Psoas muscle (tissue), 8 donors: ENCODE data around the gene HUNK. TPM values are rescaled to one million over a fixed set of nuclear protein-coding genes. Genes with fewer than 3 reads are reported as not detected.

Experiments used
- ATAC-seq, 4 donors: fragments of 200-7000 bp; cut with Tn5 transposase; one replicate each; pipeline ENCODE4 v1.9.1; 2020; ENCODE audit warnings: moderate library complexity in 3 of 4, mild to moderate bottlenecking in 2 of 4
- DNase-seq, 2 donors: peaks; one replicate each; pipeline ENCODE4 v3.0.0-alpha.2; 2020
- H3K27ac ChIP-seq: fragments of 200-600 bp; one replicate; pipeline ENCODE4 v1.8.0; 2022
- H3K27me3 ChIP-seq, 3 donors: fragments of 200-600 bp in 1 of 3; one replicate each; pipeline versions ENCODE4 v1.6.1 to v1.8.0; 2013 to 2022; ENCODE audit warnings: low read length in 2 of 3, mild to moderate bottlenecking in 2 of 3, moderate library complexity in 1 of 3; ENCODE audit not compliant: insufficient read depth in 3 of 3
- H3K36me3 ChIP-seq, 2 donors: fragments of 200-600 bp in 1 of 2; one replicate each; pipeline versions ENCODE4 v1.6.1 to v1.8.0; 2013 to 2022; ENCODE audit warnings: low read depth in 1 of 2, mild to moderate bottlenecking in 1 of 2, moderate library complexity in 1 of 2; ENCODE audit not compliant: insufficient read depth in 1 of 2
- H3K4me1 ChIP-seq: fragments of 200-600 bp; one replicate; pipeline ENCODE4 v1.8.0; 2022
- H3K4me3 ChIP-seq: fragments of 200-600 bp; one replicate; pipeline ENCODE4 v1.8.0; 2022; ENCODE audit warnings: mild to moderate bottlenecking
- H3K9me3 ChIP-seq: fragments of 200-600 bp; one replicate; pipeline ENCODE4 v1.8.0; 2022
- WGBS, 3 donors: extraction: QIAGEN DNeasy Blood & Tissue Kit; methylation state at CpG; one replicate each; pipeline versions ENCODE4 v1.1.6 to v1.1.7; 2013; 5-methylcytosine and 5-hydroxymethylcytosine counted together
- intact Hi-C, 2 donors: fragments of 100-400 bp; cut with DNase I; formaldehyde crosslinking; loops; one replicate each; pipeline versions ENCODE4 v1.11.0 to v1.14.2; 2022
- polyA plus RNA-seq, 3 donors: library from polyadenylated mRNA; stranded (reverse); fragments of 200-250 nt; gene quantifications; one replicate each; pipeline ENCODE4 v1.2.3, GENCODE V29; 2013
- total RNA-seq, 4 donors: library from RNA; stranded (reverse); fragmentation: NEBNext Ultra II Directional in 2 of 4; extraction: Animal tissue kit (Norgen Biotek cat#: 25700) in 2 of 4; gene quantifications; one replicate each; pipeline versions ENCODE4 v1.2.1 to v1.2.4, GENCODE V29; 2021 to 2023
- TF ChIP-seq, protein P1 (sequence below): fragments of 200-600 bp; IDR thresholded peaks from one replicate; pipeline ENCODE4 v1.8.0; 2022; ENCODE audit warnings: antibody characterized with exemption
- donor health status: healthy with polysubstance abuse.
- donor health status: DM: no; HTN: no; CAD: no; lungs with moderate emphysema.
- donor health status: Bipolar disorder and iron deficiency.
- donor health status: healthy.
- donor health status: DM: yes; HTN: yes; CAD: no.
- donor health status: DM: no; HTN: no; CAD: no.
- donor health status: DM: no; HTN: no; CAD: no.
- donor health status: DM: yes; HTN: yes; CAD: no.

HUNK gene
- total and polyA plus RNA-seq, 7 donors = 0.03 to 0.54 (median 0.10) TPM

DNA sequence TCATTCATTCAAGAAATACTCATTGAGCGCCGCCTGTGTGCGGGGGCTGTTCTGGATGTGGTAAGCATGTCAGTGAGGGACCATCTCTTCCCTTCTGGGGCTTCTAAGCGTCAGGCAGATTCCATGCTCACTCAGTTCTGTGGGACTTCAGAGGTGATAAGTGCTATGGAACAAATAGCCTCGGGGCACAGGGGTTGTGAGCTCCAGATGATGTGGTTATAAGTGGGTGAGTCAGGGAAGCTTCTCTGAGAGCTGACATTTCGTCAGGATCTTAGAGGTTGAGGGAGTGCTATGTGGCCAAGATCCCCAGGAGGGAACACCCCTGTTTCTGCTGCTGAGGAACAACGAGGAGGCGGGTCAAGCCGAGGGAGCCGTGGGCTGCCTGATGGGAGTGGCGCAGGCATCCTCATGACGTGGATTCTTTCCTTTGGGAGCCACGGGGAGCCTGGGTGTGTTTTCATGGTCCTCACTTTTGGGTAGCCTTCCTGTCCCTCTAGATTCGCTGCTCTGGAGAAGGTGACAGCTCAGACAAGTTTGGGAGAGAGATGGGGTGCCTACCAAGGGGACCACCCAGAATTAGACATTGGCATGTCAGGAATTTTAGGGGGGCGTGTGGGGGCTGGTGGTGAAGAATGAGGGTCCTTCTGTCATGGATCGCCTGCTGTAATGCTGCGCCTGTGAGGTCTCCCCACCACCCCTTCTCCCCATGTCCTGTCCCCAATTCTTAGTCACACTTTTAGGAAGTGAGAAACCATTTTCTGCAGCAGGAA lies 38.5 kb downstream of the HUNK start:
- Histone ChIP-seq H3K4me3 (no peak overlapping the region), H3K9me3 (no peaks in the 10 kb centered on the region), H3K4me1 (no peaks in the 10 kb centered on the region), H3K27ac (no peak overlapping the region), H3K36me3 (no peaks in the 10 kb centered on the region), H3K27me3 (peaks cover 0 to 6% (median 5%) of the 10 kb centered on the region in 3 donors)
- ATAC-seq = no peak
- 93 to 95% (median 93%) methylated on average over 17 of the region's 17 CpGs for WGBS, 3 donors
- TF ChIP-seq, protein P1, sequence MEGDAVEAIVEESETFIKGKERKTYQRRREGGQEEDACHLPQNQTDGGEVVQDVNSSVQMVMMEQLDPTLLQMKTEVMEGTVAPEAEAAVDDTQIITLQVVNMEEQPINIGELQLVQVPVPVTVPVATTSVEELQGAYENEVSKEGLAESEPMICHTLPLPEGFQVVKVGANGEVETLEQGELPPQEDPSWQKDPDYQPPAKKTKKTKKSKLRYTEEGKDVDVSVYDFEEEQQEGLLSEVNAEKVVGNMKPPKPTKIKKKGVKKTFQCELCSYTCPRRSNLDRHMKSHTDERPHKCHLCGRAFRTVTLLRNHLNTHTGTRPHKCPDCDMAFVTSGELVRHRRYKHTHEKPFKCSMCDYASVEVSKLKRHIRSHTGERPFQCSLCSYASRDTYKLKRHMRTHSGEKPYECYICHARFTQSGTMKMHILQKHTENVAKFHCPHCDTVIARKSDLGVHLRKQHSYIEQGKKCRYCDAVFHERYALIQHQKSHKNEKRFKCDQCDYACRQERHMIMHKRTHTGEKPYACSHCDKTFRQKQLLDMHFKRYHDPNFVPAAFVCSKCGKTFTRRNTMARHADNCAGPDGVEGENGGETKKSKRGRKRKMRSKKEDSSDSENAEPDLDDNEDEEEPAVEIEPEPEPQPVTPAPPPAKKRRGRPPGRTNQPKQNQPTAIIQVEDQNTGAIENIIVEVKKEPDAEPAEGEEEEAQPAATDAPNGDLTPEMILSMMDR = no peak
- DNase-seq = no peak
- intact Hi-C loops = no loop called here

DNA sequence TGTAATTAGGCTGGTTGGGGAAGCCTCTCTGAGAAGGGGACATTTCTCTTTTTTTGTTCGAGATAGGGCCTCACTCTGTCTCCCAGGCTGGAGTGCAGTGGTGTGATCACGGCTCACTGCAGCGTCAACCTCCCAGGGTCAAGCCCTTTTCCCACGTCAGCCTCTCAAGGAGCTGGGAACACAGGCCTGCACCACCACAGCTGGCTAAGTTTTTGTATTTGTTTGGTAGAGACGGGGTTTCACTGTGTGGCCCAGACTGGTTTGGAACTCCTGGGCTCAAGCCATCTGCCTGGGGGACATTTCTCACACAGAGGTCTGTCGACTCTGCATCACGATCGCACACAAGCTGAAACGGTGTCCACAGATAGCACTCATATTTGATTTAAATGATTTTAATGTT lies 39.7 kb downstream of the HUNK start:
- Histone ChIP-seq H3K36me3 (no peaks in the 10 kb centered on the region), H3K4me1 (no peaks in the 10 kb centered on the region), H3K27me3 (peaks cover 0 to 6% (median 5%) of the 10 kb centered on the region in 3 donors), H3K27ac (no peak overlapping the region), H3K4me3 (no peak overlapping the region), H3K9me3 (no peaks in the 10 kb centered on the region)
- no peak for DNase-seq
- intact Hi-C loops = no loop called here
- ATAC-seq = no peak
- whole genome bisulfite sequencing, 3 donors = 80 to 86% (median 86%) methylated on average over 8 to 9 of the region's 9 CpGs
- TF ChIP-seq, protein P1 = no peak

DNA sequence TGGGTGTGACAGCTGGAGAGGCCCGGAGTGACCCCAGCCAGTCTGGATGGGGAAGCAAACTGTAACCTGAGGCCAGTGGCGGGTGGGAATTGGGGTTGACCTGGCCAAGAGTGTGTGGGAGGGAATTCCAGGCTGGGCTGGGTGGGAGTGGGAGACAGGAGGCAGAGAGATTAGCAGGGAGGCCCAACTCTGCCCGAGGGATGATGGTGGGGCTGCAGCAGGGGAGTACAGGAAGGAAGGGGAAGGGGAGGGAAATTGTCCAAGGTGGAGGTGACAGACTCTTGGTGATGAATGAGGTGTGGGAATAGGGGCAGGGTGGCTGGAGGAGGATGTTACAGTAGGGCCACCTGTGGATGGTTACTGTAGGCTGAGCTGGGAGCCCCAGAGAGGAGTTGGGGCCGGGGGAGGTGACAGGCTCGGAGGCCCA lies 40.4 kb downstream of the HUNK start:
- intact Hi-C loops = no loop called here
- WGBS, 3 donors = 54 to 64% (median 62%) methylated on average over 5 of the region's 5 CpGs
- peaks cover 0 to 6% (median 4%) of the 10 kb centered on the region in 3 donors for H3K27me3 ChIP-seq
- no peak for DNase-seq
- TF ChIP-seq, protein P1 = no peak
- no peaks in the 10 kb centered on the region for H3K4me1 ChIP-seq
- no peak overlapping the region for H3K4me3 ChIP-seq
- no peak overlapping the region for H3K27ac ChIP-seq
- H3K9me3 ChIP-seq = no peaks in the 10 kb centered on the region
- ATAC-seq = no peak
- H3K36me3 ChIP-seq = no peaks in the 10 kb centered on the region

DNA sequence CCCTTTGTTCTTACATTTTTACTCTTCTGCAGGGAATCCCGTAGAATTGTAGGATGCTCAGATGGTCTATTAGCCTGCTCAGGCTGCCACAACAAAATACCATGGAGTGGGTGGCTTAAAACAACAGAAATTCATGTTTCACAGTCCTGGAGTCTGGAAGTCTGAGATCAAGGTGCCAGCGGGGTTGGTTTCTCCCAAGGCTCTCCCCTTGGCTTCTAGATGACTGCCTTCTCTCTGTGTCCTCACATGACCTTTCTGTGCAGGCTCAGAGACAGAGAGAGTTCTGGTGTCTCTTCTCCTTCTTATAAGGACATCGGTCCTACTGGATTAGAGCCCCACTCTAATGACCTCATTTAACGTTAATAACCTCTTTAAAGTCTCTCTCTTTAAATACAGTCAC lies 41.7 kb downstream of the HUNK start:
- intact Hi-C loops = no loop called here
- TF ChIP-seq, protein P1 = no peak

More for the DNA sequence above, 41.7 kb downstream of the HUNK start:
- Histone ChIP-seq H3K27me3 (peaks cover 0 to 2% (median 0%) of the 10 kb centered on the region in 3 donors), H3K4me3 (no peak overlapping the region), H3K36me3 (no peaks in the 10 kb centered on the region), H3K9me3 (no peaks in the 10 kb centered on the region), H3K27ac (no peak overlapping the region), H3K4me1 (no peaks in the 10 kb centered on the region)
- no peak for ATAC-seq
- DNase-seq = no peak
- WGBS, 3 donors = 38 to 50% (median 40%) methylated on average over 4 of the region's 4 CpGs
